ENCODE results near the gene PNPLA2. TPM values are rescaled to one million over a fixed set of nuclear protein-coding genes. Genes with fewer than 3 reads are reported as not detected.

PNPLA2 gene
- total and polyA plus RNA-seq, 10 of the 15 experiments (the other 5 are each of a cell fraction or from before 2014, with no cell fraction given), result 0.19 to 34.0 (median 8.1) TPM

- no peak for FAIRE-seq
- POLR2A ChIA-PET, result interaction anchor here (1.4 to 5.2 kb wide), 3 partner anchors 10 to 19 kb away, joined by 4 to 33 read pairs (median 21); partner anchors contain the start of genes PNPLA2, POLR2L, RPLP2 and TSPAN4
- H3K9me3 ChIP-seq (replicated peaks; ENCODE audit: control insufficient read depth, insufficient read depth, low read length), result no peaks in the 10 kb centered on the region
- in situ Hi-C loops (cut with MboI), result no loop called here
- DNase-seq (ENCODE audit: low read depth, low spot score), result no peak
- no peaks in the 10 kb centered on the region; a peak in 2 of 4 replicates for H3K36me3 ChIP-seq (ENCODE audit: control insufficient read depth in 2 of 2, insufficient read depth in 2 of 2, low read length in 1 of 2)
- intact Hi-C loops (cut with micrococcal nuclease; ENCODE audit: unreplicated experiment), result no loop called here
- H3K27me3 ChIP-seq (replicated peaks in 1 of 2; ENCODE audit: control insufficient read depth in 2 of 2, insufficient read depth in 2 of 2, low read length in 1 of 2), result no peaks in the 10 kb centered on the region; a peak in 3 of 4 replicates
- RAD21 ChIA-PET (ENCODE audit: unreplicated experiment), result no interaction called here
- ATAC-seq, result no peak
- H3K9ac ChIP-seq (ENCODE audit: control insufficient read depth, insufficient read depth, low read length), result no peak overlapping the region
- H3K79me2 ChIP-seq (ENCODE audit: control insufficient read depth, insufficient read depth, low read length), result no peaks in the 10 kb centered on the region
- SMC1A ChIA-PET (ENCODE audit: uncharacterized antibody, unreplicated experiment), result no interaction called here
- BruUV-seq (replicated peaks), result no TSS peak
- peak overlapping the region; percentile 100 for H3K4me2 ChIP-seq (ENCODE audit: control insufficient read depth, insufficient read depth)
- no peak overlapping the region for H3K27ac ChIP-seq (ENCODE audit: control insufficient read depth, insufficient read depth)
- 0 out of 2 replicates have a peak overlapping the region, but pooled peaks have one; percentile 49 for H3K4me3 ChIP-seq
- WGBS (ENCODE audit: insufficient coverage, insufficient replicate concordance, low lambda C conversion rate, missing lambda C conversion rate), result 80% methylated on average over 21 of the region's 21 CpGs
- CTCF ChIA-PET, result interaction anchor here (1.0 kb wide), 1 partner anchor 20 kb away, joined by 3 read pairs; no protein-coding TSS in a partner anchor
- H4K20me1 ChIP-seq (ENCODE audit: control insufficient read depth, insufficient read depth), result no peaks in the 10 kb centered on the region
- no peak overlapping the region for H2AFZ ChIP-seq (ENCODE audit: control insufficient read depth, low read depth, low read length)
- peaks cover 39% of the 10 kb centered on the region for H3K4me1 ChIP-seq (ENCODE audit: control insufficient read depth, insufficient read depth, low read length)
- TF ChIP-seq, protein P1, sequence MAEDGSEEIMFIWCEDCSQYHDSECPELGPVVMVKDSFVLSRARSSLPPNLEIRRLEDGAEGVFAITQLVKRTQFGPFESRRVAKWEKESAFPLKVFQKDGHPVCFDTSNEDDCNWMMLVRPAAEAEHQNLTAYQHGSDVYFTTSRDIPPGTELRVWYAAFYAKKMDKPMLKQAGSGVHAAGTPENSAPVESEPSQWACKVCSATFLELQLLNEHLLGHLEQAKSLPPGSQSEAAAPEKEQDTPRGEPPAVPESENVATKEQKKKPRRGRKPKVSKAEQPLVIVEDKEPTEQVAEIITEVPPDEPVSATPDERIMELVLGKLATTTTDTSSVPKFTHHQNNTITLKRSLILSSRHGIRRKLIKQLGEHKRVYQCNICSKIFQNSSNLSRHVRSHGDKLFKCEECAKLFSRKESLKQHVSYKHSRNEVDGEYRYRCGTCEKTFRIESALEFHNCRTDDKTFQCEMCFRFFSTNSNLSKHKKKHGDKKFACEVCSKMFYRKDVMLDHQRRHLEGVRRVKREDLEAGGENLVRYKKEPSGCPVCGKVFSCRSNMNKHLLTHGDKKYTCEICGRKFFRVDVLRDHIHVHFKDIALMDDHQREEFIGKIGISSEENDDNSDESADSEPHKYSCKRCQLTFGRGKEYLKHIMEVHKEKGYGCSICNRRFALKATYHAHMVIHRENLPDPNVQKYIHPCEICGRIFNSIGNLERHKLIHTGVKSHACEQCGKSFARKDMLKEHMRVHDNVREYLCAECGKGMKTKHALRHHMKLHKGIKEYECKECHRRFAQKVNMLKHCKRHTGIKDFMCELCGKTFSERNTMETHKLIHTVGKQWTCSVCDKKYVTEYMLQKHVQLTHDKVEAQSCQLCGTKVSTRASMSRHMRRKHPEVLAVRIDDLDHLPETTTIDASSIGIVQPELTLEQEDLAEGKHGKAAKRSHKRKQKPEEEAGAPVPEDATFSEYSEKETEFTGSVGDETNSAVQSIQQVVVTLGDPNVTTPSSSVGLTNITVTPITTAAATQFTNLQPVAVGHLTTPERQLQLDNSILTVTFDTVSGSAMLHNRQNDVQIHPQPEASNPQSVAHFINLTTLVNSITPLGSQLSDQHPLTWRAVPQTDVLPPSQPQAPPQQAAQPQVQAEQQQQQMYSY (CRISPR knock-in tag; IDR thresholded peaks at IDR 0.05), result no peak
- TF ChIP-seq SPI1 (IDR thresholded peaks at IDR 0.05; ENCODE audit: borderline replicate concordance, insufficient read depth, low read depth, low read length) (no peak), HDAC6 (IDR thresholded peaks at IDR 0.05; ENCODE audit: unreplicated experiment) (no peak), NBN (IDR thresholded peaks at IDR 0.05) (no peak), ZNF687 (IDR thresholded peaks at IDR 0.05) (no peak), ZNF24 (IDR thresholded peaks at IDR 0.05) (no peak), PAX8 (IDR thresholded peaks at IDR 0.05) (no peak), CBX5 (IDR thresholded peaks at IDR 0.05; ENCODE audit: low read depth) (no peak), ZBTB4 (CRISPR knock-in tag; IDR thresholded peaks at IDR 0.05) (no peak), MYC (IDR thresholded peaks at IDR 0.05; ENCODE audit: insufficient read depth, insufficient read length, insufficient replicate concordance, low read length, severe bottlenecking) (no peak), POU2F2 (IDR thresholded peaks at IDR 0.05; ENCODE audit: borderline replicate concordance, low read depth, low read length) (no peak), CREM (IDR thresholded peaks at IDR 0.05; ENCODE audit: low read depth) (no peak)
These were observed 9.9 kb downstream of the PNPLA2 start for GRCh38 chr11:828506-829175.

Data from GM12878 (cell line).